ENCODE results near the gene ZNF212. TPM values are rescaled to one million over a fixed set of nuclear protein-coding genes. Genes with fewer than 3 reads are reported as not detected.
"Not testable (repeated sequence)": the region's sequence is repeated elsewhere in the genome, so short reads cannot be mapped to it uniquely, and the experiment has no call there.

The ZNF212 gene
- total RNA-seq, 1 donor from 2014 or later: 8.8 TPM

DNA sequence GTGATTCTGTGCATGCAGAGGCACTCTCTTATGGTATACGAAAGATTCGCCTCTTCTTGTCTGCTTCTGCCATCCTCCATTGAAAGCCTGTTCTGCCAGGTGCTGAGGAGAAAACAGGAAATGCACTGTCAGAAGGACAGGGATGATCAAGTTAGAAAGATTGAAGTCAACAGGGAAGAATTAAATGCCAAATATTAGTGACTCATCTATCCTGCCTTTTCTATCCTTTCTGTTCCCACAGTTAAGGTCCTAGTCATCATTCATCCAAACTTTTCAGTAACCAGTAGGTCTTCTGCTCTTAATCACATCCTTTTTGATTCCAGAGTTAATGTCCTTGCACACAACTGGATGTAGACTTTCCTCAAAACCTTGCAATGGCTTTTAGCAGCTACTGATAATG, 17.7 kb downstream of the ZNF212 start:
- Histone ChIP-seq H3K4me1 (no peaks in the 10 kb centered on the region), H3K9me3 (no peaks in the 10 kb centered on the region), H3K27ac (no peak overlapping the region), H3K4me3 (no peak overlapping the region), H3K36me3 (peaks cover 6 to 22% of the 10 kb centered on the region in 2 donors), H3K27me3 (no peaks in the 10 kb centered on the region)
- intact Hi-C loops (cut with DNase I): no loop called here
- peak in 1 of 2 donors; percentile 26 for TF ChIP-seq POLR2AphosphoS5 (IDR thresholded peaks at IDR 0.05; ENCODE audit: insufficient read depth in 1 of 2, low read depth in 1 of 2)
- TF ChIP-seq, protein P1, sequence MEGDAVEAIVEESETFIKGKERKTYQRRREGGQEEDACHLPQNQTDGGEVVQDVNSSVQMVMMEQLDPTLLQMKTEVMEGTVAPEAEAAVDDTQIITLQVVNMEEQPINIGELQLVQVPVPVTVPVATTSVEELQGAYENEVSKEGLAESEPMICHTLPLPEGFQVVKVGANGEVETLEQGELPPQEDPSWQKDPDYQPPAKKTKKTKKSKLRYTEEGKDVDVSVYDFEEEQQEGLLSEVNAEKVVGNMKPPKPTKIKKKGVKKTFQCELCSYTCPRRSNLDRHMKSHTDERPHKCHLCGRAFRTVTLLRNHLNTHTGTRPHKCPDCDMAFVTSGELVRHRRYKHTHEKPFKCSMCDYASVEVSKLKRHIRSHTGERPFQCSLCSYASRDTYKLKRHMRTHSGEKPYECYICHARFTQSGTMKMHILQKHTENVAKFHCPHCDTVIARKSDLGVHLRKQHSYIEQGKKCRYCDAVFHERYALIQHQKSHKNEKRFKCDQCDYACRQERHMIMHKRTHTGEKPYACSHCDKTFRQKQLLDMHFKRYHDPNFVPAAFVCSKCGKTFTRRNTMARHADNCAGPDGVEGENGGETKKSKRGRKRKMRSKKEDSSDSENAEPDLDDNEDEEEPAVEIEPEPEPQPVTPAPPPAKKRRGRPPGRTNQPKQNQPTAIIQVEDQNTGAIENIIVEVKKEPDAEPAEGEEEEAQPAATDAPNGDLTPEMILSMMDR (IDR thresholded peaks at IDR 0.05): no peak
- DNase-seq (ENCODE audit: extremely low spot score in 2 of 2): no peak

DNA sequence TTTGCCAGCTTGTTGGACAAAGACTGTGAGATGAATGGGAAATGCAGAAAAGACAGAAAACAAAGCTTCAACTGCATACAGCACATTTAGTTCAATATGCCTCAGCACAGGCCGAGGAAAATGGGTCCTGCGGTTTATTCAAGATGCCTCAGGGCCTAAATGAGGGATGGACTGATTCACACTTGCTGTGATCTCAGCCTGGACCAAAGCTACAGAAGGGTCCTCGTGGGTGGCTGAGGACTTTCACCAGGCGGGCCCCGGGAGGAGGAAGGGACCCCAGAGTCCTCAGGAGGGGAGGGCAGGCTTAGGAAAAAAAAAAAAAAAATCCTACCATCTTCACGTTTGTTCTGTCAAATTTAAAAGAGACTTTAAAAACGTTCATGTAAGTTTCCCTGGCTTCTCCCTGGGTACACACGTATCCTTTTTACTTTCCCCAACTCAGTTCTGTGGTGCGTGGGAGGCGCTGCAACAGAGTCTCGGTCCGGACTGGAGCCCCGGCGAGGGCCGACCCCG, 21.9 kb downstream of the ZNF212 start:
- Histone ChIP-seq H3K27ac (peak overlapping the region; percentile 90), H3K36me3 (peaks cover 0 to 7% of the 10 kb centered on the region in 2 donors)
- intact Hi-C loops (cut with DNase I): no loop called here

GRCh38 chr7:149261829-149262617, 22.6 kb downstream of the ZNF212 start, which contains the start of gene ZNF783:
Gene ZNF783 (plus strand): TSS chr7:149262196. CDS start chr7:149262334, 138 bp downstream.
- Histone ChIP-seq H3K4me3 (peak within 1 kb of the TSS; percentile 61 to 73), H3K4me1 (peaks cover 20% of the 10 kb centered on the region), H3K27me3 (no peaks in the 10 kb centered on the region), H3K36me3 (peaks cover 0 to 13% of the 10 kb centered on the region in 2 donors), H3K27ac (peak within 1 kb of the TSS; percentile 90), H3K9me3 (no peaks in the 10 kb centered on the region)
- TF ChIP-seq POLR2A (IDR thresholded peaks at IDR 0.05): peak in 1 of 2 donors; percentile 38
- TF ChIP-seq, protein P1 (IDR thresholded peaks at IDR 0.05): peak; percentile 61 to 82 (median 70)
- TF ChIP-seq POLR2AphosphoS5 (IDR thresholded peaks at IDR 0.05; ENCODE audit: insufficient read depth in 1 of 2, low read depth in 1 of 2): peak in 1 of 2 donors; percentile 53
- DNase-seq (ENCODE audit: extremely low spot score in 2 of 2): no peak
- intact Hi-C loops (cut with DNase I): no loop called here

More for the DNA sequence above, 21.9 kb downstream of the ZNF212 start:
- Histone ChIP-seq H3K27me3 (no peaks in the 10 kb centered on the region), H3K9me3 (no peaks in the 10 kb centered on the region), H3K4me1 (peaks cover 20% of the 10 kb centered on the region), H3K4me3 (peak overlapping the region; percentile 61 to 73)
- no peak for DNase-seq (ENCODE audit: extremely low spot score in 2 of 2)
- TF ChIP-seq, protein P1 (IDR thresholded peaks at IDR 0.05): no peak
- no peak for TF ChIP-seq POLR2AphosphoS5 (IDR thresholded peaks at IDR 0.05; ENCODE audit: insufficient read depth in 1 of 2, low read depth in 1 of 2)
- no peak for TF ChIP-seq POLR2A (IDR thresholded peaks at IDR 0.05)

DNA sequence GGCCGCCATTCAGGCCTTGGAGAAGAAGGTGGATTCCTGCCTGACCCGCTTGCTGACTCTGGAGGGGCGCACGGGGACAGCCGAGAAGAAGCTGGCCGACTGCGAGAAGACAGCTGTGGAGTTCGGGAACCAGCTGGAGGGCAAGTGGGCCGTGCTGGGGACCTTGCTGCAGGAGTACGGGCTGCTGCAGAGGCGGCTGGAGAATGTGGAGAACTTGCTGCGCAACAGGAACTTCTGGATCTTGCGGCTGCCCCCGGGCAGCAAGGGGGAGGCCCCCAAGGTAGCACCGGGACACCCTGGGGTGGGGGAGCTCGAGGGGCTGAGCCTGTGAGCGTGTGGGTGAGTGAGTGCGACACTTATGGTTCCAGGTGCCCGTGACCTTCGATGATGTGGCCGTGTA, 27.0 kb downstream of the ZNF212 start:
- H3K27me3 ChIP-seq: no peaks in the 10 kb centered on the region
- DNase-seq (ENCODE audit: extremely low spot score in 2 of 2): no peak
- TF ChIP-seq, protein P1 (IDR thresholded peaks at IDR 0.05): no peak
- TF ChIP-seq POLR2AphosphoS5 (IDR thresholded peaks at IDR 0.05; ENCODE audit: insufficient read depth in 1 of 2, low read depth in 1 of 2): no peak
- TF ChIP-seq POLR2A (IDR thresholded peaks at IDR 0.05): no peak
- peaks cover 0 to 38% of the 10 kb centered on the region in 2 donors for H3K36me3 ChIP-seq
- H3K4me1 ChIP-seq: peaks cover 20% of the 10 kb centered on the region
- no peaks in the 10 kb centered on the region for H3K9me3 ChIP-seq
- no peak overlapping the region for H3K4me3 ChIP-seq
- intact Hi-C loops (cut with DNase I): no loop called here
- no peak overlapping the region for H3K27ac ChIP-seq

- Histone ChIP-seq H3K27ac (no peak overlapping the region), H3K9me3 (no peaks in the 10 kb centered on the region), H3K36me3 (peaks cover 0 to 45% of the 10 kb centered on the region in 2 donors), H3K4me3 (no peak overlapping the region), H3K27me3 (no peaks in the 10 kb centered on the region), H3K4me1 (peaks cover 16% of the 10 kb centered on the region)
- no peak for DNase-seq (ENCODE audit: extremely low spot score in 2 of 2)
- intact Hi-C loops (cut with DNase I): no loop called here
- TF ChIP-seq POLR2A (IDR thresholded peaks at IDR 0.05) (no peak), POLR2AphosphoS5 (IDR thresholded peaks at IDR 0.05; ENCODE audit: insufficient read depth in 1 of 2, low read depth in 1 of 2) (no peak)
- TF ChIP-seq, protein P1 (IDR thresholded peaks at IDR 0.05): no peak
These were observed 28.3 kb downstream of the ZNF212 start for GRCh38 chr7:149267733-149268132.

- not testable (repeated sequence) for H3K27ac ChIP-seq; DNase-seq (ENCODE audit: extremely low spot score in 2 of 2)
These were observed 35.0 kb downstream of the ZNF212 start for GRCh38 chr7:149274424-149274823.

More at GRCh38 chr7:149274424-149274823, 35.0 kb downstream of the ZNF212 start:
- H3K9me3 ChIP-seq; H3K4me3 ChIP-seq; H3K27me3 ChIP-seq; intact Hi-C loops (cut with DNase I); H3K4me1 ChIP-seq: not testable (repeated sequence)
- peaks cover 0 to 48% of the 10 kb centered on the region in 2 donors for H3K36me3 ChIP-seq
